Hepatocyte (in vitro differentiated cells): ENCODE data around the gene PRR19. TPM values are rescaled to one million over a fixed set of nuclear protein-coding genes. Genes with fewer than 3 reads are reported as not detected.

Source experiments
- DNase-seq: peaks from one replicate; pipeline ENCODE4 v3.0.0-alpha.2; 2016; ENCODE audit warnings: low spot score
- H2AFZ ChIP-seq: fragments of 200-600 bp; sonication (generic); 2 replicates; pipeline ENCODE4 v1.6.0; 2016; ENCODE audit warnings: antibody characterized with exemption, mild to moderate bottlenecking
- H3K27ac ChIP-seq: fragments of 200-600 bp; sonication (generic); 2 replicates; pipeline ENCODE4 v1.5.1; 2016; ENCODE audit warnings: mild to moderate bottlenecking
- H3K27me3 ChIP-seq: fragments of 200-600 bp; sonication (generic); 2 replicates; pipeline ENCODE4 v1.6.1; 2016
- H3K36me3 ChIP-seq: fragments of 200-600 bp; sonication (generic); replicated peaks from 2 replicates; pipeline ENCODE4 v1.5.1; 2016; ENCODE audit warnings: low read depth; ENCODE audit not compliant: insufficient read depth
- H3K4me1 ChIP-seq: fragments of 200-600 bp; sonication (generic); 2 replicates; pipeline ENCODE4 v1.5.1; 2016; ENCODE audit warnings: mild to moderate bottlenecking, moderate library complexity; ENCODE audit not compliant: insufficient read depth
- H3K4me2 ChIP-seq: fragments of 200-600 bp; sonication (generic); 2 replicates; pipeline ENCODE4 v1.6.0; 2016
- H3K4me3 ChIP-seq: fragments of 200-600 bp; sonication (generic); 2 replicates; pipeline ENCODE4 v1.5.1; 2016; ENCODE audit warnings: mild to moderate bottlenecking
- H3K79me2 ChIP-seq: fragments of 200-600 bp; sonication (generic); 2 replicates; pipeline ENCODE4 v1.6.0; 2017; ENCODE audit warnings: mild to moderate bottlenecking
- H3K9me2 ChIP-seq: fragments of 200-600 bp; sonication (generic); replicated peaks from 2 replicates; pipeline ENCODE4 v1.6.0; 2017; ENCODE audit warnings: mild to moderate bottlenecking; ENCODE audit not compliant: insufficient read depth
- H3K9me3 ChIP-seq: fragments of 200-600 bp; sonication (generic); 2 replicates; pipeline ENCODE4 v1.5.1; 2016; ENCODE audit warnings: low read depth, mild to moderate bottlenecking
- H4K20me1 ChIP-seq: fragments of 200-600 bp; sonication (generic); 2 replicates; pipeline ENCODE4 v1.6.0; 2016; ENCODE audit warnings: mild to moderate bottlenecking; ENCODE audit not compliant: insufficient read depth, poor library complexity, severe bottlenecking
- CTCF ChIP-seq: fragments of 200-600 bp; sonication (generic); IDR thresholded peaks from 2 replicates; pipeline ENCODE4 v1.5.1; 2016; ENCODE audit warnings: antibody characterized with exemption, mild to moderate bottlenecking; ENCODE audit not compliant: poor library complexity
- EZH2 ChIP-seq: fragments of 200-600 bp; sonication (generic); IDR thresholded peaks from 2 replicates; pipeline ENCODE4 v1.6.1; 2016; ENCODE audit warnings: antibody characterized with exemption, mild to moderate bottlenecking, borderline replicate concordance
- EZH2phosphoT487 ChIP-seq: fragments of 200-600 bp; sonication (generic); IDR thresholded peaks from one replicate; pipeline ENCODE4 v1.6.1; 2018; ENCODE audit warnings: antibody characterized with exemption, mild to moderate bottlenecking, low read depth, moderate library complexity; ENCODE audit not compliant: unreplicated experiment, severe bottlenecking
- WGBS: methylation state at CpG from one replicate; pipeline ENCODE4 v1.1.6; 2016; ENCODE audit warnings: low lambda C conversion rate; ENCODE audit errors: missing lambda C conversion rate; 5-methylcytosine and 5-hydroxymethylcytosine counted together
- polyA plus RNA-seq: library from polyadenylated mRNA; unstranded; fragments of >200 nt; fragmentation: Nextera tagmentation; extraction: Ambion mirVana; gene quantifications from 2 replicates; pipeline ENCODE4 v1.2.1, GENCODE V29; 2016
- total RNA-seq: library from RNA; depleted of rRNA; stranded (reverse); fragments of >200 nt; gene quantifications from 2 replicates; pipeline ENCODE4 v1.2.3, GENCODE V29; 2014

PRR19 gene
- total and polyA plus RNA-seq, 2 experiments from 2014 or later, result 2.2 to 3.0 TPM

- 94% methylated on average over 3 of the region's 10 CpGs for WGBS
- Histone ChIP-seq H3K9me3 (no peaks in the 10 kb centered on the region), H3K4me3 (no peak overlapping the region), H3K36me3 (no peaks in the 10 kb centered on the region), H3K9me2 (no peaks in the 10 kb centered on the region), H3K27me3 (no peaks in the 10 kb centered on the region), H3K27ac (no peak overlapping the region), H3K4me1 (peaks cover 21% of the 10 kb centered on the region), H2AFZ (no peak overlapping the region), H4K20me1 (peaks cover 47% of the 10 kb centered on the region), H3K4me2 (no peak overlapping the region), H3K79me2 (peaks cover 42% of the 10 kb centered on the region)
- DNase-seq, result no peak
- TF ChIP-seq CTCF (no peak), EZH2phosphoT487 (no peak)
These were observed 14.2 kb upstream of the PRR19 start for GRCh38 chr19:42287827-42288107.

DNA sequence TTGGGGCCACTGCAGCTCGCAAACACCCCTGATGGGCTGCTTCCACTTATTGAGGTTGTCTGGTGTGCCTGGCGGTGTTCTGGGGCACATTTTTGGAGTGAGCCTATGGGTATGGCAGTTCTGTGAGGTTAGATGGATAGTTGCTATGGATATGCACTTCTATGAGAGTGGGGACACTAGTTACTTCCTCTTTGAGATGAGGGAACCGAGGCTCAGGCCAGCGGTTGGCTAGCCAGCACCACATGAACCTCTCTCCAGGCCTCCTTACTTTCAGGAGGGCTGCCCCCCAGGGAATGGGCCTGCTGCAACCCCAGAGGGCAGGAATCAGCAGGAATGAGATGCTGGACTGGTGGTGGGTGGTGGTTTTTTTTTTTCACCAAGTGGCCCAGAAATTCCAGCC, 13.5 kb upstream of the PRR19 start:
- H4K20me1 ChIP-seq, result peaks cover 47% of the 10 kb centered on the region
- H3K4me1 ChIP-seq, result peaks cover 15% of the 10 kb centered on the region
- H3K9me2 ChIP-seq, result no peaks in the 10 kb centered on the region
- H3K4me2 ChIP-seq, result no peak overlapping the region
- H3K4me3 ChIP-seq, result no peak overlapping the region
- no peaks in the 10 kb centered on the region for H3K9me3 ChIP-seq
- no peak overlapping the region for H2AFZ ChIP-seq
- 96% methylated on average over 4 of the region's 4 CpGs for WGBS
- TF ChIP-seq CTCF (no peak), EZH2phosphoT487 (no peak), EZH2 (no peak)
- no peak overlapping the region for H3K27ac ChIP-seq
- no peaks in the 10 kb centered on the region for H3K36me3 ChIP-seq
- no peaks in the 10 kb centered on the region for H3K27me3 ChIP-seq
- H3K79me2 ChIP-seq, result peaks cover 36% of the 10 kb centered on the region
- no peak for DNase-seq

DNA sequence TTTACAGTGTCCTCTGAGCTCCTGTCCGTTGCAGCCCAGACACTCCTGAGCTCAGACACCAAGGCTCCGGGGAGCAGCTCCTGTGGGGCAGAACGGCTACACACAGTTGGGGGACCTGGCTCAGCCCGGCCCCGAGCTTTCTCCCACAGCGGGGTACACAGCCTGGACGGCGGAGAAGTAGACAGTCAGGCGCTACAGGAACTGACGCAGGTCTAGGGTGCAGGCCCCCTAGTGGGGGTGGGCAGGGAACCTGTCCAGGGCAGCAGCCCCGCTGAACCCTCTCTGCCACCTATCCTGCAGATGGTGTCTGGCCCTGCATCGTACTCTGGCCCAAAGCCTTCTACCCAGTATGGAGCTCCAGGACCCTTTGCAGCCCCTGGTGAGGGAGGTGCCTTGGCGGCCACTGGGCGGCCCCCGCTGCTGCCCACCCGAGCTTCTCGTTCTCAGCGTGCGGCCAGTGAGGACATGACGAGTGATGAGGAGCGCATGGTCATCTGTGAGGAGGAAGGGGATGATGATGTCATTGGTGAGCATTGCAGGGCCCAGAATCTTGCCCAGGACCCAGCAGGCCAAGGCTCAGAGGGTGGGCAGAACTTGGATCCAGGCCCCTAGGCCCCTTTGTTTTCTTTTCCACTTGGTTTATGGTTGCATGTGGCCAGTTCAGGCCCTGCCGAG, 12.9 kb upstream of the PRR19 start:
- 93% methylated on average over 22 of the region's 22 CpGs for WGBS
- Histone ChIP-seq H4K20me1 (peaks cover 47% of the 10 kb centered on the region), H3K27ac (no peak overlapping the region), H3K27me3 (no peaks in the 10 kb centered on the region), H3K9me3 (no peaks in the 10 kb centered on the region), H3K36me3 (no peaks in the 10 kb centered on the region), H2AFZ (no peak overlapping the region), H3K4me3 (no peak overlapping the region), H3K4me2 (no peak overlapping the region), H3K79me2 (peaks cover 36% of the 10 kb centered on the region), H3K4me1 (peaks cover 14% of the 10 kb centered on the region), H3K9me2 (no peaks in the 10 kb centered on the region)
- TF ChIP-seq CTCF (no peak), EZH2phosphoT487 (no peak), EZH2 (no peak)
- no peak for DNase-seq
